TTC549 (cell line): ENCODE measurements around the gene FNTB.

Experiments
- FAIRE-seq: peaks from 2 replicates; lab custom pipeline; 2012; peaks lifted over from hg19 to GRCh38; lab: Jason Lieb, UNC

FNTB gene

DNA sequence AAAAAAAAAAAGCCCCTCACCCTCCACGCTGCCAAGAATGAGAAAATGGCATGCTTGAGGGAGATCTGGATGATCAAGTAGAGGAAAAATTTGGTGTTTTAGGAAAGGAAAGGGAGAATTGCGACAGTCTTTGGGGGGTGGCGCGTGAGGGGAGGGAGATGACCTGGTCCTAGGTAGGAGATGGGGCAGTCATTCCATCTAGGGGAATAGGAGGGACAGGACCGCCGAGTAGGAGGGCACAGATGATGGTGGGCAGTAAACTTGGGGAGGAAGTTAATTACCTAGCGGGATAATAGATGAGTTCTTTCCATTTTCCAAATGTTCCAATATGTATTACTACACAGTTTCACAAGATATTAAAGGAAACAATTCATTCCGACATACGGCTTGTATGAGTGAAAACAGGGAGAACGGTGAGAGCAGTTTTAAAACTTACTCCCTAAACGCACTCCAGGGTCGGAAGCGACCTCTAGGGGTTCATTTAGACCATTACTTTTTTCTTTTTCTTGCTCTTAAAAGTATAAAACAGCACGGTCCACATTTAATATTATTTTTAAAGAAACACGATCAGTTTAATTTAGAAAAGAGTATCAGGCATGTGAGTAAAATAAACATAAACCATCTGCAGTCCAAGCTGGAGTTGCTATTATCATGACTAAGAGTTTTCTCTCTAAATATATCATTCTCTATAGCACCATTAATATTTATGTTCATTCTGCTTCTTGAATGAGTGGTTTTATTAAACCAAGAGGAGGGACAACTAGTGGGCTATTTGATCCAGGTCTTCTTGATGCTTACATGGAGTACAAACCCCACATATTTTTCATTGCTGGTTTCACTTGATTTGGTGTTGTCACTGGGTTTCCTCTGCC, 3.0 kb upstream of the FNTB start:
- peak; percentile 49 for FAIRE-seq

DNA sequence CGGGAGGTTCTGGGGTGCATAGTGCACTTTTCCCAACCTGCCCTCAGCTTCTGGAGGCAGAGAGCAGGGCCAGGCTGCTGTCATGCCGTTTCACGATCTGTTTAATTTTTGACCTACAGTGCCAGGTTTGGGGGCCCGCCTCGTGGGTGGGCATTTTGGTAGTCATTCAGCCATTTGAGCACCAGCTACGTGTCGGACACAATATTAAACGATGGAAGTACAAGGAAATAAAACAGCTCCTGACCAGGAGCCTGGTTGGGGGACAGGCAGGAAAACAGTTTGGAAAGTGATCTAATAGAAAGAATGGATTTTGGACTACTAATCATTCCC, 708 bp downstream of the FNTB start:
- no peak for FAIRE-seq

DNA sequence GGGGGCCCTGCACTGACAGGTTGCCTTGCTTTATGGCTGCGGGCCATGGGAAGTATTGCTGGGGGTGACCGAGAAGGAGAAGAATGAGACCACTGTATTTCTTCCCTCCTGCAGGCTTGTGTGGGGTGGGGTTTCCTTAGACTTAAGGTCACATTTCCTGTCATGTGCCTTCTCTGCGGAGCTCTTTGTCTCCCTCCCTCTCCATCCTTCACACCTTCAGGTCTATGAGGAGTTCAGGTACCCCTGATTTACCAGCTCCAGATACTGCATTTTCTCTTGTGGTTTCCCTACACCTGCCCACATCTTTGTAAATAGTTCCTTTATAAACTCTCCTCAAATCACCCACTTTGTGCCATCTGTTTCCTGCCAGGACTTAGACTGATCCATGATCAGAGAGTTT, 3.6 kb downstream of the FNTB start:
- FAIRE-seq = no peak

DNA sequence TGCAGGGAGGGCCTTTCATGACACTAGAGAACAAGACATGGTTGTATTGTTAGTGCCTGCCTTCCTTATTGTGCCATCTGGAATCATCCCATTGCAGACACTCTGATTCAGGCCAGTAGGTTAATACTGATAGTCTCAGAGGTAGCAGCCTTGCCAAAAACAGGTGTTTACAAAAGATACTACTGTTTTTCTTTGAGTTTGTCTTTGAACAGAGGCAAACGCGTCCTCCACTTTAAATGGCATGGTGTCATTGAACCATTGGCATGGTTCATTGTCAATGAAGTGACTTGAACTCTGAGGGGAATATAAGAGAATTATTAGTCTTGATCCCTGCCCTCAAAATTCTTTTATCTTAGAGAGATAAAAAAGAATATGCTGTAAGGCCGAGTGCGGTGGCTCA, 4.2 kb downstream of the FNTB start:
- FAIRE-seq = no peak

DNA sequence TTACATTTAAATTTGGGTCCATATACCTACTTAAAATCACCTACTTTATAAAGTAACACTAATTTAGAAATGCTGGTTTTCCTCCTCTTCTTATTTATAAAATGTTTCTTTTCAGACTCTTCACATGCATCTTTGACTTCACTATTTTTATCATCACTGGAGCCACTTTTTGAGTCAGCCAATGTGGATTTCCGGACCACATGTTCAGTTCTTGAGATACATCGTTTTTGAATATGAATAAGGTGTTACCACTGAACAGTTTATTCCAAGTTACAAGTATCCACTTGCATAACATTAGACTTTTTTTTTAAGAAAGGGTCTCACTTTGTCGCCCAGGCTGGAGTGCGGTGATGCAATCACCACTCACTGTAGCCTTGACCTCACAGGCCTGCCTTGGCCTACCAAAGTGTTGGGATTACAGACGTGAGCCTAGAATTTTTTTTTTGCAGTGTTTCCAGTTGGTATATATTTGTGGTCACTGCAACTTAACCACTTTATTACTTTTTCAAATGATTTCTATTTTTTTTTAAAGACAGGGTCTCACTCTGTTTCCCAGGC, 5.7 kb downstream of the FNTB start:
- FAIRE-seq = no peak

DNA sequence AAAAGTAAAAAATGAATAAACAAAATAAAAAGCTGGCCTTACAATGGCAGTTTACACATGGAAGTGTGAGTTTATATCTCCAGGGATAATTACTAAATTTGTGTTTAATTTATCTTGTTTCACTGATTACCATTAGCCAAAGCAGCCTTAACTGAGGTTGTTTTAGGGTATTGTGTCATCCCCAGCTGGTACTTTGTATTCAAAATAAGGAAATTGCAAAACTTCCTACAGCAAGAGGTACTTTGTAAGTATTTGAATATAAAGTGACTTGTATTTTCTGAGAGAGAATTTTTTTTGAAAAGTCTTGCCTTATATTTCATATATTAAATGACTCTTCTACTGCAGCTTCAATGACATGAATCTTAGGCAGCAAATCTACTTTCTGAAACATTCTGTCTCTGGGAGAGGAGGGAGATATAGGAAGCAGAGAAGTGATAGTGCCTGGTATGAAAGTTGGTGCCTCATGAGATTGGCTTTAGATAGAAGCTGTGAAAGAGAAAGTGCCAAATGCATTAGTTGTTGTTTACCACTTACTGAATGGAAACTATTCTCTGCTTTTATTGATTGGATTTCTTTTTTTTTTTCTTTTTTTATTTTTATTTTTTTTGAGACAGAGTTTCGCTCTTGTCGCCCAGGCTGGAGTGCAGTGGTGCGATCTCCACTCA, 6.7 kb downstream of the FNTB start:
- FAIRE-seq = no peak

DNA sequence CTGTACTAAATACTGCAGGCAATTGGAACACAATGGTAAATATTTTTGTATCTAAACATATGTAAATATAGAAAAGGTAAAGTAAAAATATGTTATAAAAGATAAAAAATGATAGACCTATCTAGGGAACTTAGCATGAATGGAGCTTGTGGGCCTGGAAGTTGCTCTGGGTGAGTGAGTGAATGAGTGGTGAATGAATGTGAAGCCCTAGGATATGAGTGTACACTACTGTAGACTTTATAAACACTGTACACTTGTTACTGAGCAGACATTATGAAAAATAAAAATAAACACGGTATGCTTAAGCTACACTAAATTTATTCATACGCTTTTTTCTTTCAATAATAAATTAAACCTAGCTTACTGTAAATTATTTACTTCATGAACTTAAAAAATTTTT, 7.8 kb downstream of the FNTB start:
- no peak for FAIRE-seq

DNA sequence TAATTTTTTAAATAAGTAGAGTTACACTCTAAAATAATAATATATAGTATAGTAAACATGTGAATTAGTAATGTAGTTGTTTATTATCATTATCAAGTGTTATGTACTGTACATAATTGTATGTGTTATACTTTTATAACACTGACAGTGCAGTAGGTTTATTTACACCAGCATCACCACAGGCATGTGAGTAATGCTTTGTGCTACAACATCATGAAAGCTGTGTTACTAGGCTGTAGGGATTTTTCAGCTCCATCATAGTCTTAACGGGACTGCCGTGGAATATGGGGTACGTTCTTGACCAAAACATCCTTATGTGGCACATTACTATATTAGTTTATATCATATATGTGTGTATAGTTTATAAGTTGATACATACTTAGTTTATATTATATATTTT, 8.6 kb downstream of the FNTB start:
- FAIRE-seq = no peak

DNA sequence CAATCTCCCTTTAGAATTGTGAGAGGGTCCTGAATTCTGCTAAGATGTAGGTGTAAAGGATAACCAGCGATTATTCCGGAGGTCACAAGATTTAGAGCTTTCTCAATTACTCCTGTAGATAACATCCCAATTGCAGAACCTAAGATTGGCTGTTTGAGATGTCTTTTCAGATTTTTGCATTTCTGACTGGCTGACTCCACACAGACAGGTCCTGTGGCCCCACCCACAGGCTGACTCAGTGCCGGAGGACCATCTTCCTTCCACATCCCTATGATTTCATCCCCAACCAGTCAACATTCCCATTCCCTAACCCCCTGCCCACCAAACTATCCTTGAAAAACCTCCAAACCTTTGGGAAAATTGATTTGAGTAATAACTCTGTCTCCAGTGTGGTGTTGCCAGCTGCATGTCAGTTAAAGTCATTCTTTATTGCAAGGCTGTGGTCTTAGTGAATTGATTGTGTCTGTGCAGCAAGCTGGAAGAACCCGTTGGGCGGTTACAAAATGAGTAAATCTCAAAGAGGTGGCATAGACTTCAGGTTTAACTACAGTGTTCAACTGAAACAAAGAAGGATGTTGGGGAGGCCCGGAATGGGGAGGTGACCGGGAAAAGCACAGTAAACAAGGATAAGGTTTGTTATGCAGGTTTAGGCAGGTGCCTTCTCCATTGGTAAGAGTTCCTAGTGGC, 10.6 kb downstream of the FNTB start:
- FAIRE-seq = no peak

DNA sequence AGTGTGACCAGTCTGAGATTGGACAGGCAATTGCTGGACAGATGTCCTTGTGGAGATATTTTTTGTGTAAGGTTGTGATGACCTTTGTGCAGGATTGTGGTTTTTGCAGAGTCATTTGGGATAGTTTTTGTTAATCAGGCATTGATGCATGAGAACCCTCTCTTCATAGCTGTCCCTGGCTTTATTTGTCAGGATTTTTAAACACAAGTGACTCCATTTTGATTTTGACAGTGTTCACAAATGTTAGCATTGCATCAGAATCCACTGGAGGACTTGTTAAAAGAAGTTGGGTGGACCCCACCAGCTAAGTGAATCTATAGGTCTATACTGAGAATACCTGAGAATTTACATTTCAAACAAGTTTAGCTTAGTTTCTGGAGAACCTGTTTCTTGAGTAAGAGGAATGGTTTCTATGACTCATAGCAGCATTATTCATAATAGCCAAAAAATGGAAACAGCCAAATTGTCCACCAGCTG, 11.8 kb downstream of the FNTB start:
- no peak for FAIRE-seq

DNA sequence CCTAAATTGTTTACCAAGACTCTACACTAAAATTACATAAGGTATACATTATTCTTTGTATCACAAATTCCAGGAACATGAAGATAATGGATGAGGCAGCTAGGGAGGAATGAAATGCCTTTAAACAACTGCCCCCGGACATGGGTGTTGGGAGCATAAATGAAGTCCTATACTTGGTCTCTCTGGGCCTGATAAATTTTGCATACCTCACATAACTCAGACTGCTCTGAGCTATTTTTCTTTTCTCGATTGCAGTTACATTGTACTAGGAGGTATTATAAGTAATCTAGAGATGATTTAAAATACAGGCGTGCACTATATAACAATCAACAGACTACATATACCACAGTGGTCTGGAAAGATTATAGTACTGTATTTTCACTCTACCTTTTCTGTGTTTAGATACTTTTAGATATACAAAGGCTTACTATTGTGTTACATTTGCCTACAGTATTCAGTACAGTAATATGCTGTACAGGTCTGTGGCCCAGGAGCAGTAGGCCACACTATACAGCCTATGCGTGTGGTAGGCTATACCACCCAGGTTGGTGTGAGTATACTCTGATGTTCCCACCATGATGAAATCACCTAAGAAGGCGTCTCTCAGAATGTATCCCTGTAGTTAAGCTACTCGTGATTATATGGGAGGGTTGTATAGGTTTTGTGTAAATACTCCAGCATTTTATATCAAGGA, 14.3 kb downstream of the FNTB start:
- FAIRE-seq = no peak

DNA sequence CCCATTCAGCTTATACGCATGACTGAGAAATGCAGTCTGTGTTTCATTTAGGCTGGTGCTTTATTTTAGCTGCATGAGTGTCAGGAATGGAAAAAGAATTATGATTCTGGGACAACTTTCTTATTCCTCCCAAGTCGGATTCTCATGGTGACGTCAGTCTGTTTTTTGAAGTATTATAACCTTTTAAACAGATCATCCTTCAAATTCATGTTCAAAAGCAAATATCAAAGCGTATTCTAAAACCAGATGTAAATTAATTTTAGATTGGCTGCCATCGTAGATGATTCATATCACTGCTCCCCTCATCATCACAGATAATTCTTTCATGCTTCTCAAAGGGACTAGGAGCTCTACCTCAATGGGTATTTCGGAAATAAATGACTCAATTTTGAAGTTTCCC, 15.0 kb downstream of the FNTB start:
- no peak for FAIRE-seq

DNA sequence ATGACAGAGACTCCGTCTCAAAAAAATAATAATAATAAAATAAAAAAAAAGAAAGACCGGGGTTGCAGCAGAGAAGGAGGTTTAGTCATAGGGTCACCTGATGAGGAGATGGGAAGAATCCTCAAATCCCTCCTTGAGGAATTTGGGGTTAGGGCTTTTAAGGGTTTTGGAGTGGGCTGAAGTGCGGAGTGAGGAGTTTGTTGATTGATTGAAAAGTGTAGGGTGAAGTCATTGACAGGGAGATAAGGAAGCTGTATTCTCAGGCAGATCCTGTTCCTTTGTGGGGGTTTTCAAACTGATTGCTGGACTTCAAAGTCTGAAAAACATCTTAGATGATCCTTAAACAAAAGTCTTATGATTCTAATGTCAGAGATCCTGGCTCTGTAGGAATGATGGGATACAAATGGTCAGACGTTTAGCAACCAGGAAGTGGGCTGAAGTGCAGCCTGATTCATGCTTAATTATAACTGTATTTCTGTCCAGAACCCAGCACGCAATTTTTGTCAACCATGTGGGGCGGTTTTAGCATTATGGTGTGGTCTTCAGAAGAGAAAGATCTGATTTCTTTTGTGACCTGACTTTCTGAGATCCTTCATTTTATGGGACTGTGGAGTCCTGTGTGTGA, 16.0 kb downstream of the FNTB start:
- no peak for FAIRE-seq

DNA sequence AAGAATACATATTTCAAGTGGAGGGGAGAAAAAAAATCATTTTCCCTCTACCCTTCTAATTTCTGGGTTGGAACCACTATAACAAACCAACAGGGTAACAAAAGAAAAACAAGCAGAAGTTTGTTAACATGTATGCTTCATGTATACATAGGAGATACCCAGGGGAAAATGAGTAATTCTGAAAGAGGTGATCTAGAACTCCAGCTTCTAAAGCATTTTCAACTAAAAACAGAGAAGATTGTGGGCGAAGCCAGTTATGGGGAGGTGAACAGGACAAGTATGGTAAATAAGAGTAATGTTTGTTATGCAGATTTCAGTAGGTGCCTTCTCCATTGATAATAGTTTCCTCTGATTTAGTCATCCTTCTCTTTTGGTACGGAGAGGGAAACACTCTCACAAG, 16.7 kb downstream of the FNTB start:
- FAIRE-seq = no peak

DNA sequence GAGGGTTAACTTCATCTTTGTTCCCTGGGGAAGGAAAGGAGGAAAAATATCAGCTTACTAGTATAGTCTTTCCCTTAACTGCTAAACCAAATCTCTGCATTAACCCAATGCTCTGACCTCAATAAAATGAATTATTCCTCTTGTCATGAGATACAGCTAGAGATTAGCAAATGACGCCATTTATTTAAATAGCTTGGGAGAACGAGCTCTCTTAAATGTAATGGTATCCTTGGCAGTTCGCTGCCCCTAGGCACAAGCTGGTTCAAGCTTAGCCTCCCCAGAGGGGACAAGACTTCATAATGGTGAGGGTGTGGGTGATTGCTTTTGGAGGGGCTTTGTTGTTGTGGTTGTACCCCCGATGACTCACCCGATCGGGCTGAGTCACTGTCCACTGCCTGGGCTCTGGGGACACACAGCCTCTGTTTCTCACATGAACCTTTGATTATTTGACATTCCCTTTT, 19.6 kb downstream of the FNTB start:
- no peak for FAIRE-seq

DNA sequence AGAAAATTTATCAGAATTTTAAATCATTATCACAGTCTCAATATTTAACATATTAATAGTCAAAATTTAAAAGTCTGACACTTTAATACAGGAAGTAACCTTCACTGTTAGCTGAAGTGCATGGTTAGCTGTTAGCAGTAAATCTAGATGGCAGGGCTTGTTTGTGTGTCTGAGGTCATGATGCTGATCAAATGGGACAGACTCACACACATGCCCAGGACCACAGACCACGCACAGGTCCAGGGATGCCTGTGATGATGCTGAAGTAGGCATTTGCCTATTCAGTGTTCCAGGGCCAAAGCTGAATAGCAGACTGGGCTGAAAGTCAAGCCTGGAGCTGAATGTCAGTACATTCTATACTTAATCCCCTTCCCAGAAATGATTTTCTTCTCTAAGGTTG, 20.5 kb downstream of the FNTB start:
- FAIRE-seq = no peak

DNA sequence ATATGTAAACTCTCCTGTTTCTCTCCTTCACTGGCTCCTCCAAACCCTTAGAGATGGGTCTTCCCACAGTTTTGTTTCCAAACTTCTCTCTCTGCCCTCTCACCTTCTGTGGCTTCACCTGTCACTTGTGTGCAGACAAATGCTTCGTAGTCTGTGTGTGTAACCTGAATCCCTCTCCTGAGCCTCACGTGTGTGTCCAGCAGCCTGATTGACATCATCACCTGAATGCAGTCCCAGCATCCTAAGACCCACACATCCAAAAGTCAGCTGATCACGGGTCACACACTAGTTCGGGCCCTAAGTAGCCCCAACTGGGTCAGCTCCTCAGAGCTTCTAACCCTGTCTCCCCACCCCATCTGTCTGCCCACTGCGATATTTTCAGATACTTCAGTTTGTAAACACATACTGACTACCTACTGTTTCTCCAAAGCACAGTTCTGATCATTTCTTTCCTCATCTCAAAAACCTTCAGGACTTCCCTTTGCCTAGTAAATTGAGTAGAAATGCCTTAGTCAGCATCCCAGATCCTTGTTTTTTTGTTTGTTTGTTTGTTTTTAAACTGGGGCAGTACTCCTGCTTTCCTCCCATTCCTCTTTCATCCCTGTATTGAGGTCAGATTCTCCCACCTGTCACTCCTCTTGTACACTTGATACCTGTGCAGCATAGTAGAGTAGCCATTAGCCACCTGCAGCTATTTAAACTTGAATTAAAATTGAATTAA, 23.7 kb downstream of the FNTB start:
- FAIRE-seq = no peak

DNA sequence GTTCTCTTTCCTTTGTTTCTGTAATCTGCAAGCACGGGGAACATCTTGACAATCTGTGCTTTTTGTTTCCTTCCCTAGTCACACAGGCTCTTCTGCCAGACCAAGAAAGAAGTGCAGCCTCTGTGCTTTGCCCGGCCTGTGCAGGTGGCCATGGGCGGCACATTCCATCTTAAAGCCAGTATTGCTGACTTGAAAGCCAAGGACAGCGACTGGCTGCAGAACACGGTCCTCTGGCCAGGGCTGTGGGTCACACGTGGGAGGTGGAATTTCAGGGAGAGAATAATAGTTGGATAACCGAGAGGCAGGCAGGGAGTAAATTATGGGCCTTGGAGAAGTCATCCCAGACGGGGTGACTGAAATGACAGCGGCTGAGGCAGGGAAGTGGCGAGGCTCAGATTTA, 24.8 kb downstream of the FNTB start:
- no peak for FAIRE-seq

DNA sequence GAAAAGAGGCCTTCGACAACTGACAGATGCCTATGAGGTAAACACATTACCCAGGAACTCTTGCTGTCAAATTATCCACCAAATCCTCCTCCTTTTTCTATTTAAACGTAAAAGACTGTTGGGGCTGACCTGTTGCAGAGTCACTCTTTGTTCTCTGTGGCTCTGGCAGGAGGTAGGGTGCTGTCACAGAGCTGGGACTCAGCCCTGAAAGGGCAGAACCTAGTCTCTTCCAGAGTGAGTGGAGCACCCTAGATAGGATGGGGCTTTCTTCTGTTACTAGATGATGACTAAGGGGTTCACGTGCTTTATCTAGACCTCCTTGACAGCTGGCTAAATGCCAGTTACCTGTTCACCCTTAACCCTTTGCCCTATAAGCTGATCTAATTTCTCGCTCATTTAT, 25.7 kb downstream of the FNTB start:
- no peak for FAIRE-seq

DNA sequence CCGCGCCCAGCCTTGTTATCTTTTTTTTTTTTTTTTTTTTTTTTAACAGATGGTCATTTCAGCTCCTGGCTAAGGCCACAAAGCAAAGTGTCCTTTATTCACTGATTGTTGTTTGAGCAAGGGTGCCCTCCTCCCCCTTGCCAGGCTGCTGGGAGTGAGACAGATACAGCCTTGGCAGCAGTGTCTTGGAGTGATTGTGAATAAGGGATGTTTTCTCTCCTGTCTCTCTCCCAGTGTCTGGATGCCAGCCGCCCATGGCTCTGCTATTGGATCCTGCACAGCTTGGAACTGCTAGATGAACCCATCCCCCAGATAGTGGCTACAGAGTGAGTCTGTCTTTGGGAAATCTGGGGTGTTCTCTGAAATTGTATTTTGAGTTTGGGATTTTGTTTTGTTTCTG, 28.7 kb downstream of the FNTB start:
- no peak for FAIRE-seq

DNA sequence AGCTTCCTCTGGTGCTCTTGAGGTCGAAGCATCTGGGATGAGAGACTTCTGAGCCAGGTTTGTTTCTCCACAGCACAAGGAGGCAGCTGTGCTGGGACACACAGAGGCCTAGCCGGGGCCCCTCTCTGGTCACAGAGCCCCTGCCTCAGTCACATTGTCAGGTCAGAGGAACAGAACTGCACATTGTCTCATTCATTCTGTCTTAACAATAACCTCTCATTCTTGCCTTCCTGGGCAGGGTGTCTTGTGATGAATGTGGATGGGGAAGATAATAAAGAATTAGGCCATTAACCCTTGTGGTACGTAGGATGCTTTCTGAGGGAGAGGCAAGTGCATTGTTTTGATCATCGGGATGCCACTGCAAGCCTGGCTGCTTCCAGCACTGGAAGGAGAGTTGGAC, 29.8 kb downstream of the FNTB start:
- no peak for FAIRE-seq
